Mucosa of stomach (tissue), 1 donor: ENCODE data around the gene HAGH.

Experiments
- H3K27me3 ChIP-seq: one replicate; pipeline ENCODE4 v1.7.0; 2013; ENCODE audit warnings: mild to moderate bottlenecking, low read length; ENCODE audit not compliant: control insufficient read depth, insufficient read depth
- H3K36me3 ChIP-seq: one replicate; pipeline ENCODE4 v1.7.0; 2013; ENCODE audit warnings: low read length; ENCODE audit not compliant: control insufficient read depth, insufficient read depth
- H3K4me1 ChIP-seq: one replicate; pipeline ENCODE4 v1.7.0; 2013; ENCODE audit warnings: mild to moderate bottlenecking, low read length; ENCODE audit not compliant: control insufficient read depth, insufficient read depth
- H3K4me3 ChIP-seq: one replicate; pipeline ENCODE4 v1.7.0; 2013; ENCODE audit warnings: low read length
- H3K9ac ChIP-seq: one replicate; pipeline ENCODE4 v1.7.0; 2013; ENCODE audit warnings: mild to moderate bottlenecking, low read length, moderate library complexity
- H3K9me3 ChIP-seq: one replicate; pipeline ENCODE4 v1.7.0; 2013; ENCODE audit warnings: mild to moderate bottlenecking, low read length, moderate library complexity; ENCODE audit not compliant: control insufficient read depth
- donor health status: Pancreatic carcinoma.

HAGH gene

DNA sequence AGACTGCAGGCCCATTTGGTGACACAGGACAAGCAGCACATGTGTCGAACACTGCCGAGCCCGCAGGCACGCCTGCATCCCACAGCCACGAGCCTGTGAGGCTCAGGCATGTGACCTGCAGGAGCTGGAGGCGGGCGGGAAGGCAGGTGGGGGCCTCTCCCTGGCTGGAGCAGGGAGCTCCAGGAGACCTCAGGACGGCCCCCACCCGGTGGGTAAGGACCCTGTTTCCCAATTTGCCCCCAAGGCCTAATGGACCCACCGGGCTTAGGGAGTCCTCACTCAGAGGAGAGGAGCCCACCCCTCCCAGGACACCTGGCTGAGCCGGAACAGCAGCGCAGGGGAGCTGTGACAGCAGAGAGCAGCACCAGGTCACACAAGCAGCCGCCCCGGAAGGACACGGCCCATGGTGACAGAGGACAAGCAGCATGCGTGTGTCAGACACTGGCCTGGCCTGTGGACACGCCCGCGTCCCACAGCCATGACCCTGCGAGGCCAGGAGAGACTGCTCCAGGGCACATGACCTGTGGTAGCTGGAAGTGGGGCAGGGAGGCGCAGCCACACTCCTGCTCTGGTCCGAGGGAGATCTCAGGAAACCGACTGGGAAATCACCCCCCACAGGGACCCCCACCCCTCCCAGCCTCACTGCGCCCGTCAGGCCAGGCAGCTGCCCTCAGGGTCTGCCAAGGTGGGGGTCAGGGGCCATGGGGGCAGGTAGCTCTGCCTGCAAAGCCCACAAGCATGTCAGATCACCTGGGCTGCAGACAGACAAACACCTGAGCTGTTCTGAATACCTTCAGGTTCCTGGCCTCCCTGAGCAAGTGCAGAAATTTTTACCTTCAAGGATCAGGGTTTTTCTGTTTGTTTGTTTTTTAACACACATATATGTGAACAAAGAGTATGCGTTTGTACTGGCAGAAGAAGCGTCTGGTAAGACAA, 46.6 kb downstream of the HAGH start:
- Histone ChIP-seq H3K36me3 (no peaks in the 10 kb centered on the region), H3K4me3 (no peak overlapping the region), H3K27me3 (no peaks in the 10 kb centered on the region), H3K9ac (no peak overlapping the region), H3K9me3 (no peaks in the 10 kb centered on the region), H3K4me1 (peaks cover 9% of the 10 kb centered on the region)

DNA sequence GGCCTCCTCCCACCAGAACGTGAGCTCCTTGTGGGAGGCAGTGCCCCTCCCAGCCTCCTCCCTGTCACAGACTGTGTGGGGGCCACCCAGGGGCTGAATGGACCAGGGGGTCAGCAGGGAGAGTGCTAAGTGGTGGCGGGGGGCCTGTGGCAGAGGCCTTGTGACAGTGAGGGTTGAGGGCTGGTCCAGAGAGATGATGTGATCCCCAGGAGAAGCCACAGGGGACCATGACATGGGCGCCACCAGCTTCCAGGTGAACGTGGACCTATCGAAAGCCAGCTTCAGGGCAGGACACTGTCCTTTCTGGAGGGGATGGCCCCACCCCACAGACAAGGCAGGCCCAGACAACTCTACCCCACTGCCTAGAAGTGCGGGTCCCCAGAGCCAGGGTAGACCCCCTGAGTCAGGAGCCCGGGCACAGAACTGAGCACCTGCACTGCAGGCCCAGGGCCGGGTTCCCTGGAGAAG, 47.4 kb downstream of the HAGH start:
- peaks cover 14% of the 10 kb centered on the region for H3K4me1 ChIP-seq

GRCh38 chr16:1778200-1779179, 48.1 kb downstream of the HAGH start:
- Histone ChIP-seq H3K4me3 (no peak overlapping the region), H3K4me1 (peaks cover 20% of the 10 kb centered on the region), H3K36me3 (no peaks in the 10 kb centered on the region), H3K9me3 (no peaks in the 10 kb centered on the region), H3K9ac (no peak overlapping the region), H3K27me3 (no peaks in the 10 kb centered on the region)

More for the DNA sequence above, 47.4 kb downstream of the HAGH start:
- Histone ChIP-seq H3K9ac (no peak overlapping the region), H3K9me3 (no peaks in the 10 kb centered on the region), H3K4me3 (no peak overlapping the region), H3K27me3 (no peaks in the 10 kb centered on the region), H3K36me3 (no peaks in the 10 kb centered on the region)

- H3K36me3 ChIP-seq, result no peaks in the 10 kb centered on the region
- H3K4me1 ChIP-seq, result peaks cover 20% of the 10 kb centered on the region
- H3K9ac ChIP-seq, result no peak overlapping the region
Observed at GRCh38 chr16:1777375-1778199, 49.0 kb downstream of the HAGH start.

GRCh38 chr16:1776991-1777374, 49.6 kb downstream of the HAGH start:
- Histone ChIP-seq H3K9ac (no peak overlapping the region), H3K9me3 (no peaks in the 10 kb centered on the region), H3K27me3 (no peaks in the 10 kb centered on the region), H3K4me1 (peaks cover 23% of the 10 kb centered on the region), H3K36me3 (no peaks in the 10 kb centered on the region), H3K4me3 (no peak overlapping the region)

More at GRCh38 chr16:1777375-1778199, 49.0 kb downstream of the HAGH start:
- no peak overlapping the region for H3K4me3 ChIP-seq
- no peaks in the 10 kb centered on the region for H3K27me3 ChIP-seq
- H3K9me3 ChIP-seq, result no peaks in the 10 kb centered on the region

- Histone ChIP-seq H3K9me3 (no peaks in the 10 kb centered on the region), H3K36me3 (no peaks in the 10 kb centered on the region), H3K4me3 (no peak overlapping the region), H3K9ac (no peak overlapping the region), H3K27me3 (no peaks in the 10 kb centered on the region), H3K4me1 (peaks cover 23% of the 10 kb centered on the region)
Observed at GRCh38 chr16:1776672-1776955, 50.0 kb downstream of the HAGH start.

DNA sequence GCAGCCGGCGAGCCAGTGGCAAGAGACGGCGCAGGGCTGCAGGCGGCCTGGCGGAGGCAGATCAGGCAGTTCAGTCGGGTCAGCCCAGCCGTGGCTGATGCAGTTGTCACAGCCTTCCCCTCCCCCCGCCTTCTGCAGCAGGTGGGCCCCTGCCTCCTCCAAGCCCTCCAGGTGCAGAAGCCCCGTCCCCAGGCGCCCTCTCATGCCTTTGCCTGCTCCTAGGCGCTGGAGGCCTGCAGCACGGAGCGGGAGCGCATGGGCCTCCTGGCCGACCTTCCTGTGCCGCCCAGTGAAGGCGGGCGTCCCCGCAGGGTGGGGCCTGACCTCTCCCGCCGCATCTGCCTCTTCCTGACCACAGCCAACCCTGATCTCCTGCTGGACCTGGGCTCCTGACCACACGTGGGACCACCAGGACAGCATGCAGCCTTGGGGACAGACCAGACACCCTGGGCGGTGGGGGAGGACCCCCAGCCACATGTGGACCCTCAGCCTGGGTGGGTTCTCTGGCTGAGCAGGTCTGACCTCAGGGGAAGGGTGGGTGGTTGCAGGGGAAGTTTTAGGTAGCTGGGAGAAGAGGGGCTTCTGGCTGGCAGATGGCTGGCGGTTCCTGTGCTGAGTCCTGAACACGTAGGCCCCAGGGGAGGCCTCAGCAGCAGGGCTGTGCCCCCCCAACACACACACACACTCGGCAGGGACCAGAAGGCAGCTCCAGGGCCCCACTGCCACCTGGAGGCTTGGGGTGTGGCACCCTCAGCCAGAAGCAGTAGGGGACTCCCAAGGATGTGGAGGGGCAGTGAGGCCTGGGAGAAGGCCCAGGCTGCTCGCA, 50.6 kb downstream of the HAGH start:
- no peak overlapping the region for H3K4me3 ChIP-seq
- H3K36me3 ChIP-seq, result no peaks in the 10 kb centered on the region
- peaks cover 17% of the 10 kb centered on the region for H3K4me1 ChIP-seq

DNA sequence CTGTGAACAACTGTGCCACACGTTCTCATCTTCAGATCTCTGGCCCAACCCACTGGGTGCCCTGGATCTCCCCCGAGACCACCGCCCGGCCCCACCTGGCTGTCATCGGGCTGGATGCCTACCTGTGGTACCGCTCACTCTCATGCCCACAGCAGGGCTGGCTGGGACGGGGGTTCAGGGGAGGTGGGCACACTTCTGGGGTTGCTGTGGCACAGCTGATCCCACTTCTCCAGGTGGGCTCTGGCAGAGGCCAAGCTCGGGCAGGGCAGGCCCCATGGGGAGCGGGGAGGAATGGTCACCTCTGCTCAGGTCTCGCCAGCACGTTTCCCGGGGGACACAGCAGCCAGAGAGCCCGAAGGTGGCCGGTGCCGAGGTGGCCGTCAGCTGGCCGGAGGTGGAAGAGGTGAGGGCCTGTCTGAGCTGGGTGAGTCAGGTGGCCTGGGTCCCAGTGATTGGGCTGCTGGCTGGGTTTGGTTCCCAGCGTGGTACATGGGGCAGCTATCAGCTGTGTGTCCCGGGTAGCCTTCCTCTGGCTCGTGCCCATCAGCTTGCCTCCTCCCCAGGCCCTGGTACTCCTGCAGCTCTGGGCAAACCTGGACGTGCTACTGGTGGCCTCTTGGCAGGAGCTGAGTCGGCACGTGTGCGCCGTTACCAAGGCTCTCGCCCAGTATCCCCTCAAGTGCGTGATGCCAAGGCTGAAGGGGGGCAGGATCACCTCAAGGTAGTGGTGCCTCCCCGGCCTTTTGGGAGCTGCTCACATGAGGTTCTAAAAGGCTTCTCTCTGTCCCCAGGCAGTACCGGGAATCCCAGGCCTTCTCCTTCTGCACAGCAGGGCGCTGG, 51.4 kb downstream of the HAGH start:
- Histone ChIP-seq H3K9ac (no peak overlapping the region), H3K36me3 (no peaks in the 10 kb centered on the region), H3K4me1 (peaks cover 22% of the 10 kb centered on the region), H3K9me3 (no peaks in the 10 kb centered on the region), H3K27me3 (no peaks in the 10 kb centered on the region), H3K4me3 (no peak overlapping the region)

More for the DNA sequence above, 50.6 kb downstream of the HAGH start:
- Histone ChIP-seq H3K9me3 (no peaks in the 10 kb centered on the region), H3K27me3 (no peaks in the 10 kb centered on the region), H3K9ac (no peak overlapping the region)

GRCh38 chr16:1774448-1774780, 52.2 kb downstream of the HAGH start:
- H3K4me1 ChIP-seq, result peaks cover 27% of the 10 kb centered on the region
- peak overlapping the region; percentile 74 for H3K9ac ChIP-seq
- no peak overlapping the region for H3K4me3 ChIP-seq
- no peaks in the 10 kb centered on the region for H3K9me3 ChIP-seq
- H3K36me3 ChIP-seq, result no peaks in the 10 kb centered on the region
- H3K27me3 ChIP-seq, result no peaks in the 10 kb centered on the region

GRCh38 chr16:1773703-1774447, 52.8 kb downstream of the HAGH start:
- Histone ChIP-seq H3K27me3 (no peaks in the 10 kb centered on the region), H3K4me1 (peaks cover 27% of the 10 kb centered on the region), H3K36me3 (no peaks in the 10 kb centered on the region)

More at GRCh38 chr16:1773703-1774447, 52.8 kb downstream of the HAGH start:
- H3K4me3 ChIP-seq, result peak overlapping the region; percentile 77
- no peaks in the 10 kb centered on the region for H3K9me3 ChIP-seq
- peak overlapping the region; percentile 74 for H3K9ac ChIP-seq
